ENCODE results near the gene MLST8. TPM values are rescaled to one million over a fixed set of nuclear protein-coding genes. Genes with fewer than 3 reads are reported as not detected.

The MLST8 gene
- total and polyA plus RNA-seq, 2 donors (not counting 1 experiment from before 2014, with no cell fraction given) = 36.1 to 112 TPM

- peaks cover 0 to 23% of the 10 kb centered on the region in 2 donors for H3K4me1 ChIP-seq (ENCODE audit: control insufficient read depth in 2 of 2, insufficient read depth in 2 of 2, low read length in 2 of 2)
- H3K27me3 Mint-ChIP-seq = no peaks in the 10 kb centered on the region
- no peaks in the 10 kb centered on the region for H3K9me3 Mint-ChIP-seq (ENCODE audit: insufficient read depth)
- TF ChIP-seq CTCF (IDR thresholded peaks at IDR 0.05) = no peak
- TF ChIP-seq EZH2 (IDR thresholded peaks at IDR 0.05; ENCODE audit: borderline replicate concordance, insufficient read depth, low read depth, low read length, poor library complexity, severe bottlenecking) = no peak
- no peak overlapping the region for H3K4me3 ChIP-seq (ENCODE audit: control extremely low read depth in 1 of 5, extremely low read depth in 1 of 5, insufficient read depth in 1 of 5, low read depth in 2 of 5, low read length in 4 of 5)
- H3K9me3 ChIP-seq (ENCODE audit: control extremely low read depth in 1 of 3, control insufficient read depth in 2 of 3, insufficient read depth in 1 of 3, low read length in 2 of 3) = peaks cover 0 to 14% (median 0%) of the 10 kb centered on the region in 3 donors
- DNase-seq (no peak), ATAC-seq (ENCODE audit: low read depth) (no peak)
- no peak overlapping the region for H2AFZ ChIP-seq (ENCODE audit: insufficient read depth, low read depth, low read length, poor library complexity, severe bottlenecking)
- H4K20me1 ChIP-seq (ENCODE audit: control insufficient read depth, insufficient read depth, low read length, poor library complexity, severe bottlenecking) = peaks cover 70% of the 10 kb centered on the region
- intact Hi-C loops (cut with micrococcal nuclease) = no loop called here
- H3K4me2 ChIP-seq (replicated peaks; ENCODE audit: low read depth, low read length, poor library complexity, severe bottlenecking) = no peak overlapping the region
- CTCF ChIA-PET = interaction anchor here (0.8 kb wide), 1 partner anchor 88 kb away, joined by 3 read pairs; the partner anchor contains the start of gene ECI1
- POLR2A ChIA-PET = no interaction called here
- H3K27ac Mint-ChIP-seq = no peak overlapping the region
- no peaks in the 10 kb centered on the region for H3K27me3 ChIP-seq (replicated peaks in 1 of 4; ENCODE audit: control extremely low read depth in 1 of 4, control insufficient read depth in 3 of 4, insufficient read depth in 4 of 4, low read length in 3 of 4)
- WGBS (ENCODE audit: insufficient coverage) = 97% methylated on average over 13 of the region's 13 CpGs
- peaks cover 82% of the 10 kb centered on the region for H3K79me2 ChIP-seq (ENCODE audit: control insufficient read depth, insufficient read depth, low read length)
- H3K4me3 Mint-ChIP-seq = no peak overlapping the region
- peaks cover 16% of the 10 kb centered on the region for H3K4me1 Mint-ChIP-seq
- H3K27ac ChIP-seq (ENCODE audit: low read length in 2 of 2) = no peak overlapping the region
- peaks cover 0 to 12% of the 10 kb centered on the region in 2 experiments for H3K36me3 ChIP-seq (replicated peaks in 1 of 2; ENCODE audit: control extremely low read depth in 1 of 2, control insufficient read depth in 1 of 2, extremely low read depth in 1 of 2, insufficient read depth in 2 of 2, low read length in 1 of 2)
- H3K9ac ChIP-seq (ENCODE audit: low read length) = no peak overlapping the region
Observed at GRCh38 chr16:2162676-2163118, 42.6 kb upstream of the MLST8 start.

GRCh38 chr16:2163211-2163881, 41.9 kb upstream of the MLST8 start:
- Mint-ChIP-seq H3K4me1 (peaks cover 11% of the 10 kb centered on the region), H3K27me3 (no peaks in the 10 kb centered on the region), H3K9me3 (ENCODE audit: insufficient read depth) (no peaks in the 10 kb centered on the region), H3K4me3 (no peak overlapping the region), H3K27ac (no peak overlapping the region)
- H3K9ac ChIP-seq (ENCODE audit: low read length) = no peak overlapping the region
- no peak overlapping the region for H3K4me2 ChIP-seq (replicated peaks; ENCODE audit: low read depth, low read length, poor library complexity, severe bottlenecking)
- no peak overlapping the region for H2AFZ ChIP-seq (ENCODE audit: insufficient read depth, low read depth, low read length, poor library complexity, severe bottlenecking)
- peaks cover 0 to 14% (median 0%) of the 10 kb centered on the region in 3 donors for H3K9me3 ChIP-seq (ENCODE audit: control extremely low read depth in 1 of 3, control insufficient read depth in 2 of 3, insufficient read depth in 1 of 3, low read length in 2 of 3)
- TF ChIP-seq CTCF (IDR thresholded peaks at IDR 0.05) = no peak
- H3K79me2 ChIP-seq (ENCODE audit: control insufficient read depth, insufficient read depth, low read length) = peaks cover 82% of the 10 kb centered on the region
- POLR2A ChIA-PET = interaction anchor here (0.6 kb wide), 1 partner anchor 167 kb away, joined by 5 read pairs; no protein-coding TSS in a partner anchor
- no peak overlapping the region for H3K27ac ChIP-seq (ENCODE audit: low read length in 2 of 2)
- no peak overlapping the region for H3K4me3 ChIP-seq (ENCODE audit: control extremely low read depth in 1 of 5, extremely low read depth in 1 of 5, insufficient read depth in 1 of 5, low read depth in 2 of 5, low read length in 4 of 5)
- intact Hi-C loops (cut with micrococcal nuclease) = no loop called here
- CTCF ChIA-PET = no interaction called here
- DNase-seq (no peak), ATAC-seq (ENCODE audit: low read depth) (no peak)
- H3K36me3 ChIP-seq (replicated peaks in 1 of 2; ENCODE audit: control extremely low read depth in 1 of 2, control insufficient read depth in 1 of 2, extremely low read depth in 1 of 2, insufficient read depth in 2 of 2, low read length in 1 of 2) = peaks cover 0 to 18% of the 10 kb centered on the region in 2 experiments
- 99% methylated on average over 23 of the region's 26 CpGs for WGBS (ENCODE audit: insufficient coverage)
- peaks cover 0 to 23% of the 10 kb centered on the region in 2 donors for H3K4me1 ChIP-seq (ENCODE audit: control insufficient read depth in 2 of 2, insufficient read depth in 2 of 2, low read length in 2 of 2)
- peaks cover 64% of the 10 kb centered on the region for H4K20me1 ChIP-seq (ENCODE audit: control insufficient read depth, insufficient read depth, low read length, poor library complexity, severe bottlenecking)
- H3K27me3 ChIP-seq (replicated peaks in 1 of 4; ENCODE audit: control extremely low read depth in 1 of 4, control insufficient read depth in 3 of 4, insufficient read depth in 4 of 4, low read length in 3 of 4) = no peaks in the 10 kb centered on the region

All from B cell (primary cell).